Measurements from ENCODE around the gene ECM1. TPM values are rescaled to one million over a fixed set of nuclear protein-coding genes. Genes with fewer than 3 reads are reported as not detected.
A peak's percentile ranks its signal among the peaks of the same experiment; 100 is the strongest.

The ECM1 gene
- total RNA-seq, 1 donor from 2014 or later = 2.8 TPM

DNA sequence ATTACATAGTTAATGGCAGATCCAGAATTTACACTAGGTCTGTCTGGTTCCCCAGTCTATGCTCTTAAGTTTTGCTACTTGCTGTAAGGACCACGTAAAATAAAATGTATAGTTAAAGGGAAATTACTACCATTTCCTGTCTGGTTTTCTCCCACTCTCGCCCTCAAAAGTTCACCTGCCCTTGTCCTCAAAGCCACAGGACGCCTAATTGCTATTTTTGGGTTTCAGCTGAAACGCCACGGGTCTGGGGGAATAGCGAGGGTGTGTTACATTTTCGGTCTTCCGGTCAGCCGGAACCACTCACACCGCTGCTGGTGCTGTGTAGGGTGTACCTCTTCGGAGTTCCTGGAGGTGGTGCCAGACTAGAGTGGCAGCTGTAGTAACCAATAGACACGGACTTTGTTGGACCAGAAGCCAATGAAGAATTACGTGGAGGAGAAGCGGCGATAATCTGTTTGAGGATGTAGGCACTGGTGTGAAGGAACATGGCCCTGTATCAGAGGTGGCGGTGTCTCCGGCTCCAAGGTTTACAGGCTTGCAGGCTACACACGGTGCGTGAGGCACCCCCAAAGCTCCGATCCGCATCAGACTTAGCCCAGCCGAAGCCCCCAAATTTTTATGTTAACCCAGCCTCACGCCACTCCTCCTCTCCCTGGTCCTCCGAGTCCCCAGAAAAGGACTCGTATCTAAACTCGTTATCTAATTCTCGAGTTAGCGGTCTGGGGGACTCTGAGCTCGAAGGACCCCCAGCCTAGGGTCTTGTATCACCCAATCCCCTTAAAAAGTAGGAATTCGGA is 20.7 kb upstream of the ECM1 start, which contains the start of gene TARS2:
Gene TARS2 (plus strand): TSS at position 454 of the 797 bp plus-strand sequence. CDS start 32 bp downstream, at position 486.
- peak; percentile 93 for DNase-seq

DNA sequence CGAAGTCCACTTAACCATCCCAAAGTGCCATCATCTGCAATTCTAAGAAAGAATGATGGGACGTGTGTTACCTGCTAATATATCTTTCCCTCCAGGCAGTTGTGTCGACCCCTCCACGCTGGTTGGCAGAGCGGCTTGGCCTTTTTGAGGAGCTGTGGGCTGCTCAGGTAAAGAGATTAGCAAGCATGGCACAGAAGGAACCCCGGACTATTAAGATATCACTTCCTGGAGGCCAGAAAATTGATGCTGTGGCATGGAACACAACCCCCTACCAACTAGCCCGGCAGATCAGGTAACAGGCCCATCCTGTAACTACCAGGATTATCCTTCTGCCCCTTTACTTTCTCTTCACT is 20.2 kb upstream of the ECM1 start:
- H3K4me3 Mint-ChIP-seq (ENCODE audit: unreplicated experiment) = peak overlapping the region; percentile 98
- peak overlapping the region; percentile 92 for H3K27ac Mint-ChIP-seq (ENCODE audit: unreplicated experiment)
- H3K36me3 Mint-ChIP-seq (ENCODE audit: unreplicated experiment) = peaks cover 4% of the 10 kb centered on the region
- peaks cover 3% of the 10 kb centered on the region for H3K9me3 Mint-ChIP-seq (ENCODE audit: unreplicated experiment)
- TF ChIP-seq, protein P1, sequence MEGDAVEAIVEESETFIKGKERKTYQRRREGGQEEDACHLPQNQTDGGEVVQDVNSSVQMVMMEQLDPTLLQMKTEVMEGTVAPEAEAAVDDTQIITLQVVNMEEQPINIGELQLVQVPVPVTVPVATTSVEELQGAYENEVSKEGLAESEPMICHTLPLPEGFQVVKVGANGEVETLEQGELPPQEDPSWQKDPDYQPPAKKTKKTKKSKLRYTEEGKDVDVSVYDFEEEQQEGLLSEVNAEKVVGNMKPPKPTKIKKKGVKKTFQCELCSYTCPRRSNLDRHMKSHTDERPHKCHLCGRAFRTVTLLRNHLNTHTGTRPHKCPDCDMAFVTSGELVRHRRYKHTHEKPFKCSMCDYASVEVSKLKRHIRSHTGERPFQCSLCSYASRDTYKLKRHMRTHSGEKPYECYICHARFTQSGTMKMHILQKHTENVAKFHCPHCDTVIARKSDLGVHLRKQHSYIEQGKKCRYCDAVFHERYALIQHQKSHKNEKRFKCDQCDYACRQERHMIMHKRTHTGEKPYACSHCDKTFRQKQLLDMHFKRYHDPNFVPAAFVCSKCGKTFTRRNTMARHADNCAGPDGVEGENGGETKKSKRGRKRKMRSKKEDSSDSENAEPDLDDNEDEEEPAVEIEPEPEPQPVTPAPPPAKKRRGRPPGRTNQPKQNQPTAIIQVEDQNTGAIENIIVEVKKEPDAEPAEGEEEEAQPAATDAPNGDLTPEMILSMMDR (IDR thresholded peaks at IDR 0.05; ENCODE audit: partially characterized antibody, unreplicated experiment) = no peak
- no peak for DNase-seq
- H3K4me1 Mint-ChIP-seq (ENCODE audit: low read depth, unreplicated experiment) = peaks cover 2% of the 10 kb centered on the region
- peaks cover 3% of the 10 kb centered on the region for H3K27me3 Mint-ChIP-seq (ENCODE audit: unreplicated experiment)

More for the DNA sequence above, 20.7 kb upstream of the ECM1 start, which contains the start of gene TARS2:
- H3K9me3 Mint-ChIP-seq (ENCODE audit: unreplicated experiment) = peaks cover 3% of the 10 kb centered on the region
- TF ChIP-seq, protein P1 (IDR thresholded peaks at IDR 0.05; ENCODE audit: partially characterized antibody, unreplicated experiment) = peak; percentile 66
- peak within 1 kb of the TSS; percentile 92 for H3K27ac Mint-ChIP-seq (ENCODE audit: unreplicated experiment)
- peaks cover 4% of the 10 kb centered on the region for H3K36me3 Mint-ChIP-seq (ENCODE audit: unreplicated experiment)
- H3K27me3 Mint-ChIP-seq (ENCODE audit: unreplicated experiment) = peaks cover 3% of the 10 kb centered on the region
- H3K4me1 Mint-ChIP-seq (ENCODE audit: low read depth, unreplicated experiment) = peaks cover 2% of the 10 kb centered on the region
- peak within 1 kb of the TSS; percentile 98 for H3K4me3 Mint-ChIP-seq (ENCODE audit: unreplicated experiment)

DNA sequence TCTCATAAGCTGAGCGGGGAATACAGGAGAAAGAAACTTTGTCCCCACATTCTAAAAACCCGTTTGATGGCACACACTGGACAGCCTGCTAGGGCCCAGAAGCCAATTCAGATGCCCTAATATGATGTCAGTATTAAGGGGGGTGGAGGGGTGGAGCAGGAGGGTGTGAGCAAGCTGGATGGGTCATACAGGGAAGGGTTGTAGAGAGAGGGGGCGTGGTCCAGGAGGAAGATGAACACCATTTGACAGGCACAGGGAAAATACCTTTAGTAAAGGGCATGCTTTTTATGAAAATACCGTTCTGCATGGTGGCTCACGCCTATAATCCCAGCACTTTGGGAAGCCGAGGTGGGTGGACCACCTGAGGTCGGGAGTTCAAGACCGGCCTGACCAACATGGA is 14.7 kb upstream of the ECM1 start:
- H3K4me3 Mint-ChIP-seq (ENCODE audit: unreplicated experiment) = no peak overlapping the region
- H3K4me1 Mint-ChIP-seq (ENCODE audit: low read depth, unreplicated experiment) = no peaks in the 10 kb centered on the region
- peaks cover 4% of the 10 kb centered on the region for H3K36me3 Mint-ChIP-seq (ENCODE audit: unreplicated experiment)
- no peaks in the 10 kb centered on the region for H3K27me3 Mint-ChIP-seq (ENCODE audit: unreplicated experiment)
- peaks cover 4% of the 10 kb centered on the region for H3K9me3 Mint-ChIP-seq (ENCODE audit: unreplicated experiment)
- DNase-seq = no peak
- no peak overlapping the region for H3K27ac Mint-ChIP-seq (ENCODE audit: unreplicated experiment)
- TF ChIP-seq, protein P1 (IDR thresholded peaks at IDR 0.05; ENCODE audit: partially characterized antibody, unreplicated experiment) = no peak

DNA sequence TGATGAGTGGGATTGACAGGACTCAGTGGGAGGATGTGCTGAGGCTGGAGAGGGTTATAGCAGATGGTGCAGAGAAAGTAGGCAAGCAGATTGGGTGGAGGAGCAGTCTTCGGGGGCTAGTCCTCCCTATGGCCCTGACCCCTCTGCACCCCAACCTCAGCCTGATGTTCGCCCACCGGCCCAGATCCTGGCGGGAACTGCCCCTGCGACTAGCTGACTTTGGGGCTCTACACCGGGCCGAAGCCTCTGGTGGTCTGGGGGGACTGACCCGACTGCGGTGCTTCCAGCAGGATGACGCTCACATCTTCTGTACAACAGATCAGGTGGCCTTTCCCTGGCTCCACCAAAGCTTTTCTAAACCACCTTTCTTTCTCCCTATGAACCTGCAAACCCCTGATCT is 9.6 kb upstream of the ECM1 start:
- DNase-seq = no peak
- TF ChIP-seq, protein P1 (IDR thresholded peaks at IDR 0.05; ENCODE audit: partially characterized antibody, unreplicated experiment) = no peak
- peaks cover 4% of the 10 kb centered on the region for H3K36me3 Mint-ChIP-seq (ENCODE audit: unreplicated experiment)
- H3K4me3 Mint-ChIP-seq (ENCODE audit: unreplicated experiment) = no peak overlapping the region
- peaks cover 2% of the 10 kb centered on the region for H3K9me3 Mint-ChIP-seq (ENCODE audit: unreplicated experiment)
- H3K27ac Mint-ChIP-seq (ENCODE audit: unreplicated experiment) = no peak overlapping the region
- no peaks in the 10 kb centered on the region for H3K27me3 Mint-ChIP-seq (ENCODE audit: unreplicated experiment)
- H3K4me1 Mint-ChIP-seq (ENCODE audit: low read depth, unreplicated experiment) = no peaks in the 10 kb centered on the region

DNA sequence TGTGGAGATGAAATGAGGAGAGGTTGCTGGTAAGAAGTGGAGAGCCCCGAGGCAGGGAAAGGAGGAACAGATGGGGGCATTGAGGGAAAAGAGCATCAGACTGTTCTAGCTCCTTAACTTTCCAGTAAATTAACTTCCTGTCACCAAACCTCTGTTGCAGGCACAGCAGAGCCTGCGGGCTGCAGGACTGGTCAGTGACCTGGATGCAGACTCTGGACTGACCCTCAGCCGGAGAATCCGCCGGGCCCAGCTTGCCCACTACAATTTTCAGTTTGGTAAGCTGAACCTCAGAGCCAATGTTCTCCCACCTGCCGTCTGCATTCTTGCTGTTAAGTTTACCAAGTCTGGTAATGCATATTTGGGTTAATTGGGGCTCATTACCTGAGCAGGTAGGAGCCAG is 2.5 kb upstream of the ECM1 start:
- Mint-ChIP-seq H3K9me3 (ENCODE audit: unreplicated experiment) (peaks cover 5% of the 10 kb centered on the region), H3K4me1 (ENCODE audit: low read depth, unreplicated experiment) (peaks cover 3% of the 10 kb centered on the region), H3K36me3 (ENCODE audit: unreplicated experiment) (no peaks in the 10 kb centered on the region), H3K27me3 (ENCODE audit: unreplicated experiment) (peaks cover 2% of the 10 kb centered on the region), H3K27ac (ENCODE audit: unreplicated experiment) (no peak overlapping the region), H3K4me3 (ENCODE audit: unreplicated experiment) (no peak overlapping the region)
- TF ChIP-seq, protein P1 (IDR thresholded peaks at IDR 0.05; ENCODE audit: partially characterized antibody, unreplicated experiment) = no peak
- DNase-seq = no peak

Data from glutamatergic neuron (in vitro differentiated cells).